NB4 (cell line): ENCODE data around the gene APOB.
"Not testable (repeated sequence)": the region's sequence is repeated elsewhere in the genome, so short reads cannot be mapped to it uniquely, and the experiment has no call there.

Experiments
- DNase-seq: peaks from one replicate; pipeline ENCODE4 v3.0.0; 2010; ENCODE audit warnings: low read depth
- H3K4me3 ChIP-seq: one replicate; pipeline ENCODE4 v1.5.1; 2011; ENCODE audit warnings: mild to moderate bottlenecking, low read depth, low read length, moderate library complexity
- CTCF ChIP-seq: IDR thresholded peaks from one replicate; pipeline ENCODE4 v1.5.1; 2012; ENCODE audit warnings: low read depth, low read length
- MAX ChIP-seq: IDR thresholded peaks from 2 replicates; pipeline ENCODE4 v1.6.1; 2011; ENCODE audit warnings: low read depth, low read length
- MYC ChIP-seq: IDR thresholded peaks from 2 replicates; pipeline ENCODE4 v1.6.1; 2011; ENCODE audit warnings: low read depth, low read length
- POLR2A ChIP-seq: IDR thresholded peaks from 2 replicates; pipeline ENCODE4 v1.6.1; 2011; ENCODE audit warnings: mild to moderate bottlenecking; ENCODE audit not compliant: insufficient read length; ENCODE audit errors: extremely low read depth

The APOB gene

GRCh38 chr2:21029519-21029918, 14.4 kb downstream of the APOB start:
- no peak for DNase-seq
- TF ChIP-seq POLR2A (no peak), CTCF (no peak), MAX (no peak), MYC (no peak)
- H3K4me3 ChIP-seq = no peak overlapping the region

GRCh38 chr2:21028951-21029350, 14.9 kb downstream of the APOB start:
- DNase-seq, H3K4me3 ChIP-seq: not testable (repeated sequence)

GRCh38 chr2:21028021-21028947, 15.6 kb downstream of the APOB start:
- no peak for TF ChIP-seq CTCF
- TF ChIP-seq MAX = no peak
- no peak for TF ChIP-seq MYC
- TF ChIP-seq POLR2A = no peak
- DNase-seq = no peak
- no peak overlapping the region for H3K4me3 ChIP-seq

- no peak for TF ChIP-seq MAX
- TF ChIP-seq MYC = no peak
- no peak for TF ChIP-seq POLR2A
- no peak for TF ChIP-seq CTCF
- no peak for DNase-seq
- no peak overlapping the region for H3K4me3 ChIP-seq
Measured at GRCh38 chr2:21026479-21027282, 17.2 kb downstream of the APOB start.

- H3K4me3 ChIP-seq = no peak overlapping the region
- no peak for DNase-seq
- no peak for TF ChIP-seq POLR2A
- TF ChIP-seq MAX = no peak
- no peak for TF ChIP-seq CTCF
- TF ChIP-seq MYC = no peak
Measured at GRCh38 chr2:21025690-21026478, 18.0 kb downstream of the APOB start.
